Activated T-helper 1 cell treated with anti-CD3 and anti-CD28 coated beads, Interleukin-2, amount 50 U/mL, for 16 hours (primary cell): ENCODE data around the gene ACOT11.
"Not testable (repeated sequence)": the region's sequence is repeated elsewhere in the genome, so short reads cannot be mapped to it uniquely, and the experiment has no call there.

ENCODE experiments used
- DNase-seq, 2 donors: peaks; one replicate each; pipeline ENCODE4 v3.0.0-alpha.2; 2020; ENCODE audit warnings: low read depth in 1 of 2, low spot score in 1 of 2

Gene ACOT11

GRCh38 chr1:54608566-54609230, 60.7 kb downstream of the ACOT11 start:
- no peak for DNase-seq

GRCh38 chr1:54609301-54609921, 61.4 kb downstream of the ACOT11 start:
- no peak for DNase-seq

DNA sequence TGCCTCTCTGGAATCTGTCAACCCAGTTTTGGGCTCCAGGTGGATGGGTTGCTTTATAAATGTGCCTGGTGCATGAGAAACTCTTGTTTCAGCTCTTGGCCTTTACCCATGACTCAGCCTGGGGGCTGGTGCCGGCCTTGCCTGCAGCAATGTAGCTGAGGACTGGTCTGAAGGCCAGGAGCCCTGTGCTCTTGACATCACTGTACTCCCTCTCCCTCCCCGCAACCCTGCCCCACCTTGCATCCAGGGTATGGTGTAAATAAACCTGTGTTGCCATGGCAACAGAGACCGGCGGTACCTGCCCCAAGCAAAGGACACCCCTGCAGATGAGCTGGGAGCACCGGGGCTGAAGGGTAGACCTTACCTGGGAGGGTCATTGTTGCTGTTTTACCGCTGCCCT, 62.0 kb downstream of the ACOT11 start:
- DNase-seq, result no peak

GRCh38 chr1:54610601-54611580, 62.9 kb downstream of the ACOT11 start:
- no peak for DNase-seq

- DNase-seq, result no peak
Measured at GRCh38 chr1:54611621-54612020, 63.6 kb downstream of the ACOT11 start.

- no peak for DNase-seq
Measured at GRCh38 chr1:54614024-54614423, 66.0 kb downstream of the ACOT11 start.

- no peak for DNase-seq
Measured at GRCh38 chr1:54614563-54614962, 66.5 kb downstream of the ACOT11 start.

DNA sequence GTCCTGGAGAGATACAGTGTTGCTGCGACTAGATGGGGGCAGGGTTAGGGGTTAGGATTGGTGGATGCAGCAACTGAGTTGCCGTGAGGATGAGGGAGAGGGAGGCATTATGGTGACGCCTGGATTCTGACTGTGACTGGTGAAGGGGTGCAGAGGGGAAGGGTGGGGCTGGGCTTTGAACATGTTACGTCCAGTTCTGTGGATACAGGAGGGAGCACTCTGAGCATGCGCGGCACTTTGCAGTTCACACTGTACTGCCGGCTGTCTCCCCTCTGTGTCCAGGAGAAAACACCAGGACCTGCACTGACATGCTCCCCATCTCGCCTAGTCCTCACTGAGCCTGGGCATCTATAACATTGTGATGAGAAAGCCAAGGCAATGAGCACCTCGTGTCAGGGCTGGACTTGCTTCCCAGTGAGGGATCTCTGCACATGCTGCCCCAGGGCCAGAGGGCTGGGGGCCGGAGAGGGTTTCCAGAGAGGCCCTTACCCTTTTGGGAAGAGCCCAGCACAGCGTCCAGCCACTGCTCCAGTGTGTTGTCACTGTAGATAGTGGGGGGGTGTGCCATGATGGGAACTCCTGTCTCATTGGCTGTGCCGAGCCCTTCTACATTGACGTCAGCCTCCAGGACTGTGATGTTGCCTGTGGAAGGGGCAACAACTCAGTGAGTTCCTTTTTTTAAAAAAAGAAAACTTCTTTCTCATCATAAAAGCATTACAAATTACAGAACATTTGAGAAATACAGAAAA, 67.7 kb downstream of the ACOT11 start:
- no peak for DNase-seq

GRCh38 chr1:54619749-54620148, 71.7 kb downstream of the ACOT11 start:
- no peak for DNase-seq

DNA sequence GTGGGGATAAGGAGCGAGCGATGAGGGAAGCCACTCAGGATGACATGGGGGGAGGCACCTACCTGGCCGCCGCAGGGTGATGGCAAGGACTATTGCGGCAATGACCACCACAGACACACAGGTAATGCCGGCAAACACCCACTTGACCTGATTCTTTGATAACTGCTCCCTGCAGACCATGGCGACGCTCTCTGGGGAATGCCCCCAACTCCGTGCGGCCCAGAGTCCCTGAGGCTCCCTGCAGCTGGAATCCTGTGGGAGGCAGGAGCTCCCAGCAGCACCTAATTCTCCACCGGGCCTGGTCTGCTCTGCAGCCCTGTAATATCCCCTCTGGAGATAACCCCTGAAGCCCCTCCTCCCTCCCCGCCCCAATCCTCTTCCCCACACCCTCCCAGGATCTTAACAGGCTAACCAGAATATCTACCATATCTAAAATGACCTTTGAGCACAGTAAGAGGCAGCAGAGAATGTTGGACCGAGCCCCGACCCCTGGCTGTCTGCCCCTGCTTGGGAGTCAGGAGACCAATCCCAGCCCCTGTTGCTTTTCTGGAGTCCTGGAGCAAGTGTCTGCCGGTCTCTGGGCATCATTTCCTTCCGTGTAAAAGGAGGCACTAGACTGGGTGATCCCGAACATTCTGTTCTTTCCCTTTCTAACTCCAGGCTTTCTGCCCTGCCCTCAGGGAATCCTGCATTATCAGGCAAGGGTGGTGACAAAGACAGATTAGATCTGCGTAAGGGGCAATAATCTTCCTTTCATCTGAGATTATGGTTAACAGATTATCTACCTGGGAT, 75.4 kb downstream of the ACOT11 start, which contains the start of gene FAM151A:
FAM151A (minus strand) TSS at position 310 of the 792 bp plus-strand sequence; CDS start at position 180, 130 bp downstream.
- DNase-seq, result no peak

GRCh38 chr1:54624466-54625464, 76.7 kb downstream of the ACOT11 start:
- DNase-seq, result no peak

DNA sequence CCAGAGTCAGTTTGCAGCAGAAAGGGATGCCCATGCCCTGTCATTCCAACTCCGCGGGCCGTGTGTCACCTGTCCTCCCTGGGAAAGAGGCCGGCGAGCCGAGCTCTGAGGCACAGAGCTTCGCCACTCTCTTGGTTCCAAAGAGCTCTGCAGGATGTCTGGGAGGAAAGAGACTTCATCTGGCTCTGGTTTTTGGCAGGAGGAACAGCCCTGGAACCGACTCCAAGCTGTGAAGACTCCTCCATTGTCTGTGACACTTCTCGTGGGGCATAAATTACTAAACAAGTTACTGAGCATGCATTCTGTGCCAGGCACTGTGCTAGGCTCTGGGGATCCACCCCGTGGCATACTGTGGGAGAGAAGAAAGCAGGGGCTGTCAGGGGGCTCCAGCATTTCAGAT, 79.2 kb downstream of the ACOT11 start:
- DNase-seq, result no peak

GRCh38 chr1:54635804-54636203, 87.8 kb downstream of the ACOT11 start:
- DNase-seq, result not testable (repeated sequence)

GRCh38 chr1:54636461-54637446, 88.7 kb downstream of the ACOT11 start:
- not testable (repeated sequence) for DNase-seq

DNA sequence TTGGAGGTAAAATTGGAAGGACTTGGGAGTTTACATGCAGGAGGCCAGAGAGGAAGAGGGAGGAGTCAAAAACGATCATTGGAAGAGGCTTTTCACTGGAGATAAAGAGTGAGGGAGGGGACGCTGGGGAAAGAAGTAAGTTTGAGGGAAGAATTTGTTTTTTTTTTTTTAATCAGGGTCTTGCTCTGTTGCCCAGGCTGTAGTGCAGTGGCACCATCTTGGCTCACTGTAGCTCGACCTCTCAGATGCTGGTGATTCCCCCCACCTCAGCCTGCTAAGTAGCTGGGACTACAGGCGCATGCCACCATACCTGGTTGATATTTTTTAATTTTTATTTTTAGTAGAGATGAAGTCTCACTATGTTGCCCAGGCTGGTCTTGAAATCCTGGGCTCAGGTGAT, 92.3 kb downstream of the ACOT11 start:
- DNase-seq, result no peak

GRCh38 chr1:54640863-54641836, 93.1 kb downstream of the ACOT11 start, which contains the start of gene MROH7:
Gene MROH7, plus strand, starts transcription at chr1:54641786. Its CDS starts 11,141 bp downstream, at chr1:54652927.
- no peak for DNase-seq
